GM18861 (cell line): Measurements from ENCODE around the gene SUSD1.

Experiments used
- ATAC-seq: cut with Tn5 transposase; IDR thresholded peaks from one replicate; pipeline ENCODE4 v1.9.1; 2021; ENCODE audit not compliant: unreplicated experiment

The SUSD1 gene

GRCh38 chr9:112072721-112073638 is 102.1 kb downstream of the SUSD1 start:
- ATAC-seq: no peak

GRCh38 chr9:112069318-112070169 is 105.6 kb downstream of the SUSD1 start:
- ATAC-seq: no peak

GRCh38 chr9:112065806-112066606 is 109.1 kb downstream of the SUSD1 start:
- no peak for ATAC-seq

- ATAC-seq: no peak
Measured at GRCh38 chr9:112064871-112065270, 110.2 kb downstream of the SUSD1 start.

GRCh38 chr9:112063586-112063985 is 111.5 kb downstream of the SUSD1 start:
- ATAC-seq: no peak

GRCh38 chr9:112063151-112063550 is 111.9 kb downstream of the SUSD1 start:
- no peak for ATAC-seq

GRCh38 chr9:112061152-112061740 is 113.9 kb downstream of the SUSD1 start:
- ATAC-seq: peak; percentile 74

GRCh38 chr9:112059966-112060320 is 115.2 kb downstream of the SUSD1 start:
- no peak for ATAC-seq

- ATAC-seq: no peak
Measured at GRCh38 chr9:112059145-112059965, 115.7 kb downstream of the SUSD1 start.

GRCh38 chr9:112056996-112057395 is 118.1 kb downstream of the SUSD1 start:
- no peak for ATAC-seq

- ATAC-seq: no peak
Measured at GRCh38 chr9:112054916-112055315, 120.2 kb downstream of the SUSD1 start.

- no peak for ATAC-seq
Measured at GRCh38 chr9:112051812-112052211, 123.3 kb downstream of the SUSD1 start.

- no peak for ATAC-seq
Measured at GRCh38 chr9:112050544-112051475, 124.3 kb downstream of the SUSD1 start.

- ATAC-seq: no peak
Measured at GRCh38 chr9:112049811-112050516, 125.1 kb downstream of the SUSD1 start.

GRCh38 chr9:112048924-112049691 is 126.0 kb downstream of the SUSD1 start:
- no peak for ATAC-seq

GRCh38 chr9:112047538-112048066 is 127.5 kb downstream of the SUSD1 start:
- ATAC-seq: no peak

GRCh38 chr9:112046181-112046580 is 128.9 kb downstream of the SUSD1 start:
- no peak for ATAC-seq
